Colonic mucosa (tissue), 4 donors: Measurements from ENCODE around the gene CFD. TPM values are rescaled to one million over a fixed set of nuclear protein-coding genes. Genes with fewer than 3 reads are reported as not detected.

Source experiments
- DNase-seq: peaks from one replicate; pipeline ENCODE4 v3.0.0-alpha.2; 2020
- H3K27ac ChIP-seq: fragments of 200-600 bp; one replicate; pipeline ENCODE4 v1.8.0; 2021
- H3K27me3 ChIP-seq: fragments of 200-600 bp; one replicate; pipeline ENCODE4 v1.8.0; 2021
- H3K36me3 ChIP-seq: fragments of 200-600 bp; one replicate; pipeline ENCODE4 v1.8.0; 2021
- H3K4me1 ChIP-seq: fragments of 200-600 bp; one replicate; pipeline ENCODE4 v1.8.0; 2021; ENCODE audit warnings: mild to moderate bottlenecking
- H3K4me3 ChIP-seq: fragments of 200-600 bp; one replicate; pipeline ENCODE4 v1.8.0; 2021
- H3K9ac ChIP-seq, 2 donors: one replicate each; pipeline ENCODE4 v1.7.0; 2013; ENCODE audit warnings: control low read depth in 2 of 2, low read depth in 2 of 2, low read length in 2 of 2
- H3K9me3 ChIP-seq: fragments of 200-600 bp; one replicate; pipeline ENCODE4 v1.8.0; 2021
- CTCF ChIP-seq: fragments of 200-600 bp; IDR thresholded peaks from one replicate; pipeline ENCODE4 v1.8.0; 2022; ENCODE audit warnings: antibody characterized with exemption, mild to moderate bottlenecking
- intact Hi-C: fragments of 100-400 bp; cut with DNase I; formaldehyde crosslinking; loops from one replicate; pipeline ENCODE4 v1.14.1; 2022
- total RNA-seq, 2 donors: library from RNA; stranded (reverse); fragmentation: NEBNext Ultra II Directional in 1 of 2; extraction: Animal tissue kit (Norgen Biotek cat#: 25700) in 1 of 2; gene quantifications; one replicate each; pipeline ENCODE4 v1.2.1, GENCODE V29; 2021
- donor health status: healthy.
- donor health status: DM: no; HTN: no; CAD: no.
- donor health status: DM: no; HTN: no; CAD: no.

The CFD gene
- total RNA-seq, 2 donors from 2014 or later = 42.2 to 55.3 TPM

GRCh38 chr19:896434-896833 lies 37.0 kb downstream of the CFD start:
- H3K9ac ChIP-seq = no peak overlapping the region
- H3K4me3 ChIP-seq = no peak overlapping the region
- H3K27me3 ChIP-seq = no peaks in the 10 kb centered on the region
- no peak overlapping the region for H3K27ac ChIP-seq
- no peaks in the 10 kb centered on the region for H3K4me1 ChIP-seq
- H3K9me3 ChIP-seq = no peaks in the 10 kb centered on the region
- no peak for TF ChIP-seq CTCF
- intact Hi-C loops = no loop called here
- DNase-seq = no peak
- no peaks in the 10 kb centered on the region for H3K36me3 ChIP-seq

GRCh38 chr19:896999-897398 lies 37.5 kb downstream of the CFD start:
- Histone ChIP-seq H3K27me3 (no peaks in the 10 kb centered on the region), H3K9me3 (no peaks in the 10 kb centered on the region), H3K36me3 (no peaks in the 10 kb centered on the region), H3K27ac (no peak overlapping the region), H3K4me3 (no peak overlapping the region), H3K9ac (no peak overlapping the region), H3K4me1 (no peaks in the 10 kb centered on the region)
- no peak for DNase-seq
- intact Hi-C loops = no loop called here
- no peak for TF ChIP-seq CTCF

- Histone ChIP-seq H3K4me3 (no peak overlapping the region), H3K36me3 (no peaks in the 10 kb centered on the region), H3K9me3 (no peaks in the 10 kb centered on the region), H3K27ac (no peak overlapping the region), H3K27me3 (no peaks in the 10 kb centered on the region), H3K4me1 (no peaks in the 10 kb centered on the region), H3K9ac (no peak overlapping the region)
- TF ChIP-seq CTCF = no peak
- DNase-seq = no peak
- intact Hi-C loops = no loop called here
Observed at GRCh38 chr19:897442-898039, 38.1 kb downstream of the CFD start.

- TF ChIP-seq CTCF = no peak
- H3K4me1 ChIP-seq = no peaks in the 10 kb centered on the region
- no peak overlapping the region for H3K9ac ChIP-seq
- intact Hi-C loops = no loop called here
- H3K4me3 ChIP-seq = no peak overlapping the region
- no peaks in the 10 kb centered on the region for H3K27me3 ChIP-seq
- no peak overlapping the region for H3K27ac ChIP-seq
- H3K36me3 ChIP-seq = no peaks in the 10 kb centered on the region
- no peaks in the 10 kb centered on the region for H3K9me3 ChIP-seq
- DNase-seq = no peak
Observed at GRCh38 chr19:898663-899062, 39.2 kb downstream of the CFD start.

GRCh38 chr19:899336-900042 lies 40.0 kb downstream of the CFD start:
- no peak for TF ChIP-seq CTCF
- H3K27ac ChIP-seq = no peak overlapping the region
- no peak for DNase-seq
- no peaks in the 10 kb centered on the region for H3K27me3 ChIP-seq
- intact Hi-C loops = no loop called here
- no peaks in the 10 kb centered on the region for H3K9me3 ChIP-seq
- no peak overlapping the region for H3K4me3 ChIP-seq
- no peaks in the 10 kb centered on the region for H3K36me3 ChIP-seq
- no peak overlapping the region for H3K9ac ChIP-seq
- H3K4me1 ChIP-seq = no peaks in the 10 kb centered on the region
